Activated CD8-positive, alpha-beta T cell treated with anti-CD3 and anti-CD28 coated beads for 36 hours (primary cell): Measurements from ENCODE around the gene TBC1D17. TPM values are rescaled to one million over a fixed set of nuclear protein-coding genes. Genes with fewer than 3 reads are reported as not detected.

ENCODE experiments used
- ATAC-seq: fragments of 200-7000 bp; cut with Tn5 transposase; one replicate; pipeline ENCODE4 v1.10.0; 2021; ENCODE audit warnings: mild to moderate bottlenecking, moderate library complexity
- CTCF ChIA-PET: fragments of 350-600 bp; sonication (Branson Sonifier 250); formaldehyde crosslinking; loops from one replicate; lab custom pipeline; 2021; ENCODE audit warnings: antibody characterized with exemption; lab: Charles Lee
- POLR2A ChIA-PET: fragments of 350-600 bp; sonication (Branson Sonifier 250); formaldehyde crosslinking; loops from one replicate; lab custom pipeline; 2021; ENCODE audit warnings: antibody characterized with exemption; lab: Charles Lee
- DNase-seq: peaks from one replicate; pipeline ENCODE4 v3.0.0-alpha.2; 2020
- H3K27ac Mint-ChIP-seq: one replicate; pipeline ENCODE4 v1.8.0; 2021; ENCODE audit warnings: mild to moderate bottlenecking, mixed read lengths
- H3K27me3 Mint-ChIP-seq: one replicate; pipeline ENCODE4 v1.8.0; 2021; ENCODE audit warnings: mixed read lengths
- H3K36me3 Mint-ChIP-seq: one replicate; pipeline ENCODE4 v1.8.0; 2021; ENCODE audit warnings: low read depth, mixed read lengths
- H3K4me1 Mint-ChIP-seq: one replicate; pipeline ENCODE4 v1.8.0; 2021; ENCODE audit warnings: low read depth, mixed read lengths
- H3K4me3 Mint-ChIP-seq: one replicate; pipeline ENCODE4 v1.8.0; 2021; ENCODE audit warnings: mild to moderate bottlenecking, moderate library complexity, mixed read lengths
- H3K9me3 Mint-ChIP-seq: one replicate; pipeline ENCODE4 v1.8.0; 2021; ENCODE audit warnings: mixed read lengths
- intact Hi-C: fragments of 100-400 bp; cut with micrococcal nuclease; formaldehyde crosslinking; loops from one replicate; pipeline ENCODE4 v1.10.0; 2022
- total RNA-seq, 2 experiments: library from RNA; stranded (reverse); gene quantifications; one replicate each; pipeline ENCODE4 v1.2.3, GENCODE V29; 2021
- TF ChIP-seq, protein P1 (sequence below): fragments of 200-600 bp; IDR thresholded peaks from one replicate; pipeline ENCODE4 v1.8.0; 2022; ENCODE audit warnings: antibody characterized with exemption, mild to moderate bottlenecking

Gene TBC1D17
- total RNA-seq, 2 experiments from 2014 or later, result 26.6 to 26.8 TPM

DNA sequence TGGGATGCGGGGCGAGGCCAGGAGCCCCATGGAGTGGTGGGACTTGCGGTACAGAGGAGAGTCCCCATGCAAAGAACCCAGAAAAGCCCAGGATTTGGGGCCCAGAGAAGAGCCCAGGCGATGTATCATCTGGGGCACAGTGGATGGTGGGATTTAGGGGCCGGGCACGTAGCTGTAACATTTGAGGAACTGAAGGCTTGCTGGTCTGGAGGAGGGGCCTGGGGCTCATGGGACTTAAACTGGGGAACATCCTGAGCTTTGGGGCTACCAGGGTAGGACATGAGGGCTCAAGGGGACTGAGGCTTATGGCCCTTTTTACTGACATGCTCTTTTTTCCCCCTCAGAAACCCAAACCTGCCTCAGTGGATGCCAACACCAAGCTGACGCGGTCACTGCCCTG lies 45.9 kb upstream of the TBC1D17 start:
- ChIA-PET CTCF (no interaction called here), POLR2A (interaction anchor here (0.6 kb wide), 1 partner anchor 183 kb away, joined by 5 read pairs; no protein-coding TSS in a partner anchor)
- TF ChIP-seq, protein P1, sequence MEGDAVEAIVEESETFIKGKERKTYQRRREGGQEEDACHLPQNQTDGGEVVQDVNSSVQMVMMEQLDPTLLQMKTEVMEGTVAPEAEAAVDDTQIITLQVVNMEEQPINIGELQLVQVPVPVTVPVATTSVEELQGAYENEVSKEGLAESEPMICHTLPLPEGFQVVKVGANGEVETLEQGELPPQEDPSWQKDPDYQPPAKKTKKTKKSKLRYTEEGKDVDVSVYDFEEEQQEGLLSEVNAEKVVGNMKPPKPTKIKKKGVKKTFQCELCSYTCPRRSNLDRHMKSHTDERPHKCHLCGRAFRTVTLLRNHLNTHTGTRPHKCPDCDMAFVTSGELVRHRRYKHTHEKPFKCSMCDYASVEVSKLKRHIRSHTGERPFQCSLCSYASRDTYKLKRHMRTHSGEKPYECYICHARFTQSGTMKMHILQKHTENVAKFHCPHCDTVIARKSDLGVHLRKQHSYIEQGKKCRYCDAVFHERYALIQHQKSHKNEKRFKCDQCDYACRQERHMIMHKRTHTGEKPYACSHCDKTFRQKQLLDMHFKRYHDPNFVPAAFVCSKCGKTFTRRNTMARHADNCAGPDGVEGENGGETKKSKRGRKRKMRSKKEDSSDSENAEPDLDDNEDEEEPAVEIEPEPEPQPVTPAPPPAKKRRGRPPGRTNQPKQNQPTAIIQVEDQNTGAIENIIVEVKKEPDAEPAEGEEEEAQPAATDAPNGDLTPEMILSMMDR, result no peak
- DNase-seq (no peak), ATAC-seq (no peak)
- intact Hi-C loops, result no loop called here
- Mint-ChIP-seq H3K9me3 (no peaks in the 10 kb centered on the region), H3K27ac (no peak overlapping the region), H3K27me3 (no peaks in the 10 kb centered on the region), H3K4me3 (no peak overlapping the region), H3K4me1 (no peaks in the 10 kb centered on the region), H3K36me3 (peaks cover 5% of the 10 kb centered on the region)

DNA sequence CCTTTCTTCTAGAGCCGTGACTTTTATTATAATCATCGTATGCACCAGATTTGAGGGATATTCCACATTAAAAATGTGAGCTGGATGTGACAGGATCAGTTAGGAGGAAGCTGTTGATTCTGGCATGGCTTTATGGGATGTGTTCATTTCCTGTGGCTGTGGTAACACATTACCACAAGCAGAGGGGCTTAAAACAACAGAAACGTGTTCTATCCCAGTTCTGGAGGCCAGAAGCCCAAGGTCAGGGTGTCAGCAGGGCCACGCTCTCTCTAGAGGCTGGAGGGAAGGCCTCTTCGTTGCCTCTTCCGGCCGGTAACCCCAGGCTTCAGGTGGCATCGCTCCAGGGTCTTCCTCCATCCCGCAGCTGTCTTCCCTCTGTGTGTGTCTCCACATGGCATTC lies 44.9 kb upstream of the TBC1D17 start:
- no peak overlapping the region for H3K4me3 Mint-ChIP-seq
- TF ChIP-seq, protein P1, result no peak
- DNase-seq, result no peak
- ChIA-PET POLR2A (interaction anchor here (0.6 kb wide), 2 partner anchors 11 to 14 kb away, joined by 3 read pairs; no protein-coding TSS in a partner anchor), CTCF (no interaction called here)
- no peaks in the 10 kb centered on the region for H3K27me3 Mint-ChIP-seq
- H3K9me3 Mint-ChIP-seq, result no peaks in the 10 kb centered on the region
- ATAC-seq, result no peak
- intact Hi-C loops, result no loop called here
- H3K4me1 Mint-ChIP-seq, result no peaks in the 10 kb centered on the region
- H3K27ac Mint-ChIP-seq, result no peak overlapping the region
- peaks cover 10% of the 10 kb centered on the region for H3K36me3 Mint-ChIP-seq

DNA sequence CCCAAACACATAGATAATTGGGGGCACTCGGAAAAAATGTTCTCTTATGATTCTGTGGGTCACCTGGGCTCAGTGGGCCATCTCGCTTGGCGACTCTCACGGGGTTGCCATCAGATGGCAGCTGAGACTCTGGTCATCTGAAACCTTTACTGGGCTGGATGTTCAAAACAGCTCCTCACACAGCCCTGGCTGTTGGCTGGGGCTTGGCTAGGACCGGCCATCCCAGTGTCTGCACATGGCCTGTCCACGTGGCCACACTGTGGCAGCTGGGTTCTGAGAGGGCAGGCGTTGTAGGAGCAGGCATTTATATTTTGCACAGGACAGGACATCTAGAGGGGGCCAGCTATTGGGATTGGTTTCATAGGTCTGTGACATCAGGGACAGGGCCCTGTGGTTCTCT lies 43.9 kb upstream of the TBC1D17 start:
- TF ChIP-seq, protein P1, result no peak
- ChIA-PET CTCF (no interaction called here), POLR2A (no interaction called here)
- no peak overlapping the region for H3K4me3 Mint-ChIP-seq
- DNase-seq (no peak), ATAC-seq (no peak)
- no peaks in the 10 kb centered on the region for H3K4me1 Mint-ChIP-seq
- peaks cover 10% of the 10 kb centered on the region for H3K36me3 Mint-ChIP-seq
- H3K27me3 Mint-ChIP-seq, result no peaks in the 10 kb centered on the region
- no peaks in the 10 kb centered on the region for H3K9me3 Mint-ChIP-seq
- intact Hi-C loops, result no loop called here
- no peak overlapping the region for H3K27ac Mint-ChIP-seq

DNA sequence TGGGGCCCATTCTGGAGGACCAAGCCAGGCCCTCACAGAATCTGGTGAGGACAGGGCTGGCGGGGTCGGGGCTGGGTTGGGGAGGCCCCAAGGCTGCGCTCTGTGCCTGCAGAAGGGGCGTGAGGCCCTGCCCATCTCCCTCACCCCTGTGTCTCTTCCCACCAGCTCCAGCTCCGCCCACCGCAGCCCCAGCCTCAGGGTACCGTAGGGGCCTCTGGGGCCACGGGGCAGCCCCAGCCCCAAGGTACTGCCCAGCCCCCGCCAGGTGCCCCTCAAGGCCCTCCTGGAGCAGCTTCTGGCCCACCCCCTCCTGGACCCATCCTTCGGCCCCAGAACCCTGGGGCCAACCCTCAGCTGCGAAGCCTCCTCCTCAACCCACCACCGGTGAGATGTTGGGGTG lies 41.9 kb upstream of the TBC1D17 start:
- ATAC-seq (no peak), DNase-seq (no peak)
- no peaks in the 10 kb centered on the region for H3K27me3 Mint-ChIP-seq
- ChIA-PET CTCF (no interaction called here), POLR2A (interaction anchor here (1.2 kb wide), 1 partner anchor 9 kb away, joined by 3 read pairs; no protein-coding TSS in a partner anchor)
- no peaks in the 10 kb centered on the region for H3K4me1 Mint-ChIP-seq
- no peak overlapping the region for H3K27ac Mint-ChIP-seq
- H3K36me3 Mint-ChIP-seq, result peaks cover 10% of the 10 kb centered on the region
- intact Hi-C loops, result no loop called here
- no peaks in the 10 kb centered on the region for H3K9me3 Mint-ChIP-seq
- no peak overlapping the region for H3K4me3 Mint-ChIP-seq
- TF ChIP-seq, protein P1, result no peak

DNA sequence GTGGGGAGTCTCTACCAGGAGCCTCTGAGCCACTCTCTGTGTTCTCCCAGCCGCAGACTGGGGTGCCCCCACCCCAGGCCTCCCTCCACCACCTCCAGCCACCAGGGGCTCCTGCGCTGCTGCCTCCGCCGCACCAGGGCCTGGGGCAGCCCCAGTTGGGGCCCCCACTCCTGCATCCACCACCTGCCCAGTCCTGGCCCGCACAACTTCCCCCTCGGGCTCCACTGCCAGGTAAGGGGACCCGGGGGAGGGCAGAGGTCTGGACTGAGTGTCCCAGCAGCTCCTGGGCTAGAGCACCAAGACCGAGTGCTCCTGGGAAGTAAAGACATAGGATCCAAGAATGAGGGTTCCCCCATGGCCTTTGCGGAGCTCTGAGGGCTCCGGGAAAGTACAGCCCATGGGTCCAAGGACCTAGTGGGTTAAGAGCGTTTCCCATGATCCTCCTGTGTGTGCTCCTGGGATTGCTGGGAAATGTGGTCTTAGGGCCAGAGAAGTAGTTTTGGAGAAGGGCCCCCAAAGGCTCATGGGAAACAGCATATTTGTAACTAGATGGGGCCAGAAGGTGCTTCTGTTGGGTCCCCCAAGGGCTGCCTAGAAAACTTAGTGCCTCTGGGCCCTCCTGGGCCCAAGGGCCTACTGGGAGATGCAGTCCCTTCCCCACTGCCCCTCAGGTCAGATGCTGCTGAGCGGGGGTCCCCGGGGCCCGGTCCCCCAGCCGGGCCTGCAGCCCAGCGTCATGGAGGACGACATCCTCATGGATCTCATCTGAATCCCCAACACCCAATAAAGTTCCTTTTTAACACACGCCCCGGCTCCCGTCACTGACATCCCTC lies 41.1 kb upstream of the TBC1D17 start:
- no peak for ATAC-seq
- Mint-ChIP-seq H3K4me1 (no peaks in the 10 kb centered on the region), H3K27ac (no peak overlapping the region), H3K27me3 (no peaks in the 10 kb centered on the region), H3K36me3 (peaks cover 10% of the 10 kb centered on the region), H3K4me3 (no peak overlapping the region), H3K9me3 (no peaks in the 10 kb centered on the region)
- intact Hi-C loops, result no loop called here
- TF ChIP-seq, protein P1, result no peak
- POLR2A ChIA-PET, result no interaction called here
- CTCF ChIA-PET, result no interaction called here
- DNase-seq, result no peak
